ENCODE measurements around the gene SLC3A2.

- TF ChIP-seq EZH2 (IDR thresholded peaks at IDR 0.05; ENCODE audit: low read length, missing control alignments) (no peak), CTCF (conservative IDR thresholded peaks at IDR 0.05 in 1 of 2, IDR thresholded peaks at IDR 0.05 in 1 of 2; ENCODE audit: low read depth in 1 of 2, low read length in 2 of 2) (no peak)
Measured at GRCh38 chr11:62844154-62844553, 36.5 kb upstream of the SLC3A2 start.

Data from fibroblast of lung (primary cell).